HG02973 (cell line): Measurements from ENCODE around the gene MBP.
"Not testable (repeated sequence)": the region's sequence is repeated elsewhere in the genome, so short reads cannot be mapped to it uniquely, and the experiment has no call there.

Experiments used
- ATAC-seq: cut with Tn5 transposase; IDR thresholded peaks from one replicate; pipeline ENCODE4 v1.9.1; 2021; ENCODE audit warnings: moderate library complexity; ENCODE audit not compliant: unreplicated experiment

MBP gene

DNA sequence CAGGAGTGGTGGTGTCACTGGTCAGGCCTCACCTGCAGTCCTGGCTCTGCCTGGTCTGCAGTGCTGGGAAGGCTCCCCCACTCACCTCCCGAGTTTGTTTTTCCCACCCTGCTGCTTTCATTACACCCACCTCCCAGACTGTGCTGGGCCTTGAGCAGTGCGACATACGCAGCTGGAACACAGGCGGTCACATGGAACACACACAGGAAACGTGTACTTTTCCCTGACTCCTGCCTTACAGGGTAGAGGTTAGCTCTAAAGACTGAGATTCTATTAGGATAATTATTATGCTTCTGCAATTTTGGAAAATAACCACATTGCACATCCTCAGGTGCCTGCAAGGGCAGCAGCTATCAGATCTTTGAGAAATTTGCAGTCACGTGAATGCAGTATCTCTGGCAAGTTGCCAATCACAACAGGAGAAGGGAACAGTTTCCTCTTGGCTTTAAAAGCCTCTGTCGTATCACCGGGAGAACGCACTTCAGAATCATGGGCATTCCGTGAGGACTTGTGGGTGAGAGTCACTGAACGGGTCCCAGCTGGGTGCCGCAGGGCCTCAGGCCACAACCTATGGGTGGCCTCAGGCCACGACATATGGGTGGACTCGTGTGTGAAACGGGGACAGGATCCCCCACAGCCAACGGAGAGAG lies 173.8 kb downstream of the MBP start:
- ATAC-seq = no peak

DNA sequence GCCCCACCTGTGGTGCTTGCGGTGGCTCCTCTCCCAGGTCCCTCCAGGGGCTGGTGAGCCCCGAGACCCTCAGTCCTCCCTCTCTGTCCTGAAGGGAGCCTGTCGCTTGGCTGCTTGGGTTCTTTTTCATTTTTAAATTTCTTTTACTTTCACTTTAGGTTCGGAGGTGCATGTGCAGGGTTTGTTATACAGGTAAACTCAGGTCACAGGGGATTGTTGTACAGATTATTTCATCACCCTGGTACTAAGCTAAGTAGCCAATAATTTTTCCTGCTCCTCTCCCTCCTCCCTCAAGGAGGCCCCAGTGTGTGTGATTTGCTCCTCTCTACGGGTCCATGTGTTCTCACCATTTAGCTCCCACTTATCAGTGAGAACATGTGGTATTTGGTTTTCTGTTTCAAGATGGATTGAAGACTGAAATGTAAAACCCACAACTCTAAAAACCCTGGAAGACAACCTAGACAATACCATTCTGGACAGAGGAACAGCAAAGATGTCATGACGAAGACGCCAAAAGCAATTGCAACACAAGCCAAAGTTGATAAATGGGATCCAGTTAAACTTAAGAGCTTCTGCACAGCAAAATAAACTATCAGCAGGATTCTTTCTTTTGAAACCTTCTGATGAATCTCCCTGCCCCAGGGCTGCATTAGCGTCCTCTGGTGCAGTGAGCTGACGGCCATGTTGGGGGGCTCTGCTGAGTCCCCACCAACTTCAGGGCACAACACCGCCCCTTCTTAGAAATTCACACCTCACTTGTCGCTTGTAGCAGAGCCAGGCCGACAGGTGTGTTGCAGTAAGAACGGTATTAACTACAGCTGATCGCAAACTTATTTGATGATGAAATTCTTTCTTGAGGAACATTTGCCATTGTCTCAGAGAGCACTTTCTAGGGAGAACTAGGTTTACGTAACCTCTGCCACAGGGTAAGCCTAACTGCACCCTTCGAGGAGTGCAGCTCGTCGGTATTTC lies 174.9 kb downstream of the MBP start:
- ATAC-seq = no peak

DNA sequence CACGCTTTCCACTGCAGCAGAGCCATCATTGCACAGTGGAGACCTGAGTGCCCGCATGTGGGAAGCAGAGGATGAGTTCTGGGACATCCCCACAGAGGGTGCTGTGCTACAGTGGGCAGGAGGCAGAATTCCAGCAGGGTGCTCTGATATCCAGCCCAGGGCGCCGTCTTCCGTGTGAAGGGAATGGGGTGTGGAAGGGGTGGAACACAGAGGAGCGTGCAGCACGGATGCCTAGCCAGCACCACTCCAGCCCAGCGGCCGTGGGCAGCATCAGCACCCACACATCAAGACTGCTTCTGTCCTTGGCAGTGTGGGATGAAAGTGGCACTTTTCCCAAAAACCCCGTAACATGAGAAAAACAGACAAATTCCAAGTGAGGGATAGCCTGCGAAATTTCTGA lies 175.9 kb downstream of the MBP start:
- ATAC-seq = no peak

DNA sequence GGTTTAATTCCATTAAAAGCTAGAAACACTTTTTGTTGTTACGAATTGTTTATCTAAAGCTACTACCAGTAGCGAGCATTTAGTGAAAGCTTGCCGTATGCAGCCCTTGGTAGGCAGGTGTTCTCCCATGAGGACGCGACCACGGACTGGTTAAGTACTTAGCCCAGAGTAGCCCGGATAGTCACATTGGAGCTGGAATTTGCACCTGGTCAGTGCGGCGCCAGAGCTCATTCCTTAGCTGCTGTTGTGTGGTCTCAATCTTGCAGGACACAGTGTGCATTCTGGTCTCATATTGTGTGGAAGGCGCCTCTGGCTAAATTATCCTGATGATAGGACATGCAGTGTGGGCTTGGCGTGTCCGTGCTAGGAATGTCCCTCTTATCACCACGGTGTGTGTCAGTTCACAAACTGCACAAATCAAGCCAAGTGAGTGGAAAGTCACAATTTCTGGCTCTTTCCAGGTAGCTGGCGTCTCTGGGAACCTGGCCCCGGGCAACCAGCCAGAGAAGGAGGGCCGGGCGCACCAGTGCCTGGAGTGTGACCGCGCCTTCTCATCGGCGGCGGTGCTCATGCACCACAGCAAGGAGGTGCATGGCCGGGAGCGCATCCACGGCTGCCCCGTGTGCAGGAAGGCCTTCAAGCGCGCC lies 176.9 kb downstream of the MBP start:
- no peak for ATAC-seq

DNA sequence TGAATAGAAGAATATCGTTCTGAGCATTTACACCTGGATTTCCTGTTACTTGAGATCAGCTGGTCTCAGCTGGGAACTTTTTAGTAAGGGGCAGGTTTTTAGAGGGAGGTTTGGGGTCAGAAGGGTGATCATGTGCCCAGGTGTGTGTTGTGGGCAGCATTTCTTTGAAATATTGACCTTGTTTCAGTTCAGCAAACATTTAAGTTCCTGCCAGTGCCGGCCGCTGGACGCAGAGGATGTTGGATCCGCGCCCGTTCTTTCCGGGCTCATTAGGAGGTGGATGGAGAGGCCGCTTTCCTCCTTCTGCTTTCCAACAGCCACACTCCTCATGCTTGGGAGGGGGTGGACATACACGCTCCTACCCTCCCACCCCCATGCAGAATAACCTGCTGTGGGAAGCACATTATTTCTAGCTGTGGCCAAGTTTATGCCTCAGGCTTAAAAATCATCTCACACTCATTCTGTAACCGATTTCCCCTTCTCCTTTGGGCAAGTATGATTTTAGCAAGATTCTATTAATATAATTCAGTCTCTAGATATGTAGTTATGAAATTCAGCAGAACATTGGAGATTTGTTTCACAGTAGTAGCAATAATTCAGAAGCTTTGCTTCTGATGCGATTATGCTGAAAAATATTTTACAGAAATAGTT lies 178.9 kb downstream of the MBP start:
- ATAC-seq = no peak

DNA sequence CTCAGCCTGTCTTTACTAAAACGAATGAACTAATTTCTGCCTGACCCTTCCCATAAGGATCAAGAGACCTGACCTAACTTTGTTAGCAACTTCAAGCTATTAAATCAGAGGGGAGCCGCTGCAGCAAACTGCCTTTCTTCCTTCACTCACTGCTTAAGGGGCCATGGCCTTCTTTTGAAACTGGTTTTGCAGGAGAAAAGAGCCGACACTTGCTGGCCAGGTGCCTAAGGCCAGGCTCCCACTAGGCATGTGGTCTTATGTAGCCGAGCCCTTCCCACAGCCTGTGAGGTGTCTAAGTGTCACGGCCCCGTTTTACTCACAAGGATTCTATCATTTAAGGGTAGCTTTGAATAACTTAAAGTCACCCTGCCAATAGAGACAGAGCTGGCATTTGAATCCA lies 179.4 kb downstream of the MBP start:
- ATAC-seq = no peak

DNA sequence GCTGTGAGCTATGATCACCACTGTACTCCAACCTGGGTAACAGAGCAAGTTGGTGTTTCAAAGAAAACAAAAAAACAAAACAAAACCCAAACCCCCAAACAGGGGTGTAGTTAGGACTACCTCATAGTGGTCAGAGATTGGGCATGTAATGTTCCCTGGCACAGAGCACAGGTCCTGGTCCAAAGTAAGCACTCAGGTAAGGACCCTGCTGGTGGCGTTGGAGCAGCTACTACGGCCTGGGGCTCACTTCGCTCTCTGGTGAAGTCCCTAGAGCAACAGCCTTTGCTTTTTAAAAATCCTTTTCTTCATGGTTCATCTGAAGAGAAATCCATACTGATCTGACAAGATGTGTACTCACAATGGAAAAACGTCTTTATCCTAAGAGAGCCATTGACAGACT lies 179.8 kb downstream of the MBP start:
- no peak for ATAC-seq

DNA sequence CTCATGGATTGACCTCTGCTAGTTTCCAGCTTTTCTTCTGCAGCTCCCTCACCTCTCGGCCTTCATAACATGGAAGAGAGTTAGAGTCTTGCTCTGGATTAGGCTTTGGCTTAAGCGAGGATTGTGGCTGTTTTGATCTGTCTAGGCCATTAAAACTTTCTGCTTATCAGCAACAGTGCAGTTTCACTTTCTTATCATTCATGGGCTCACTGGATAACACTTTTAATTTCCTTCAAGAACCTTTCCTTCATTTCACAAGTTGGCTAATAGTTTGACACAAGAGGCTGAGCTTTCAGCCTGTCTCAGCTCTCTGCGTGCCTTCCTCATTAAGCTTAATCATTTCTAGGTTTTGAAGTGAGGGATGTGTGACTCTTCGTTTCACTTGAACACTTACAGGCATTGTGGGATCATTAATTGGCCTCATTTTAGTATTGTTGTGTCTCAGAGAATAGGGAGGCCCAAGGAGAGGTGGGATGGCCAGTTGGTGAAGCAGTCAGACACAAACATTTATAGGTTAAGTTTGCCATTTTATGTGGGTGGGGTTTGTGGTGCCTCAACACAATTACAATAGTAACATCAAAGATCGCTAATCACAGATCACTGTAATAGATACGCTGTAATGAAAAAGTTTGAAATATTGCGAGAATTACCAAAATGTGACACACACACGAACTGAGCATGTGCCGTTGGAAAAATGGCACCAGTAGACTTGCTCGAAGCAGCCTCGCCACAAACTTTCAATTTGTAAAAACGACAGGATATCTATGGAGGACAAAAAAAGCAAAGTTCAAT lies 180.9 kb downstream of the MBP start:
- ATAC-seq = no peak

DNA sequence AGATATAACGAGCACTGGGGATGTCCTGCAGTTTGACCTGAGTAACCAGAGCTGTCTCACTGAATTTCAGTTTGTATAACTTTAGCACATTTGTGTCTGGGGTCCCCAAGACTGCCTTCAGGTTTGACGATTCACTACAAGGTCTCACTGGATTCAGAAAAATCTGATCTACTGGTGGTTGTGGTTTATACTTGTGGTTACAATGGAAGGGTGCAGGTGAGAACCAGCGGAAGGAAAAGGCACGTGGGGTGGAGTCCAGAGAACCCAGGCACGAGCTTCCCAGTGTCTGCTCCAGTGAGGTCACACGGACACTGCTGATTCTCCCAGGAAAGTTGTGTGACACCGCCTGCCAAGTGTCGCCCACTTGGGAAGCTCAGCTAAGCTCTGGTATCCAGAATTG lies 184.2 kb downstream of the MBP start:
- ATAC-seq = no peak

DNA sequence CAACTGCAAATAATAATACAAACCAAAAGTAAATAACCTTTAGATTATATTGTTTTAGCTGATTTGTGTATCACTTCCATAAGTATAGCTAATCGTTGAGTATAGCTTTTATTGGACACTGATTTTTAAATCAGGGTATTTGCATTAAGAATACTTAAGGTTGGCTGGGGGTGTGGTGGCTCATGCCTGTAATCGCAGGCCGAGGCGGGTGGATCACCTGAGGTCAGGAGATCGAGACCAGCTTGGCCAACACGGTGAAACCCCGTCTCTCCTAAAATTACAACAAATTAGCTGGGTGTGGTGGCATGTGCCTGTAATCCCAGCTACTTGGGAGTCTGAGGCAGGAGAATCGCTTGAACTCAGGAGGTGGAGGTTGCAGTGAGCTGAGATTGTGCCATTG lies 188.2 kb downstream of the MBP start:
- not testable (repeated sequence) for ATAC-seq

DNA sequence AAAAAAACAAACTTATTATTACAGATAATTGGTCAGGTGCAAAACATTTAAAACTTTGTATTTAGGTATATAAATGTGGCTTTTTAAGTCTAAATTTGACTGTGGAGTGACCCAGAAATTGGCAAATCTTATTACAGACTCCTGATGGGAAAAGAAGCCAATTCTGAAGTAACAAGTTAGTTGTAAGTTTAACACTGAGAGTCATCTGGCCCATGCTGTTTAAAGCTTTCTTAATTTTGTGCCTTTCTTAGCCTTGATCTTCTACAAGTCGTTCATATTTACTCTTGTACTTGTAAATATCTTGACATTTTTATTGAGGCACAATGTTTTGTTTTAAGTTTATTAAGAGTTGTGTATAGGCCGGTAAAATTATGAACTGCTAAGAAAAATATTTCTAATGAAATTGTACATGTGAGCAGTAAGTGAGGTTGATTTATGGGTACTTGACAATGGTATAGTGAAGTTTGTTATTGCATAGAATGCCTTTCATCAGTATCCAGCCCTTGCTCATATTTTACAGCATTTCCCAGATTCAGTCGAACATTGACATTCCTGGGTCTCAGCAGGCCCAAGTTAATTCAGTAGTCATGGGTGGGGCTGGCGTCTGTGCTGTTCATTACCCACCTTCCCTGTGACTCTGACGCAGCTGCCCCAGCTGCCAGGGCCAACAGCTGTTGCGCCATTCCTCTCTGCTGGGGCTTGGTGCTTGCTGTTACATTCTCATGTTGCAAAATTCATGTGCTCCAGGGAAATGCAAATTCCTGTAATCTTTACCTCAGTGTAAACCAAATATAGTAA lies 188.8 kb downstream of the MBP start:
- no peak for ATAC-seq

DNA sequence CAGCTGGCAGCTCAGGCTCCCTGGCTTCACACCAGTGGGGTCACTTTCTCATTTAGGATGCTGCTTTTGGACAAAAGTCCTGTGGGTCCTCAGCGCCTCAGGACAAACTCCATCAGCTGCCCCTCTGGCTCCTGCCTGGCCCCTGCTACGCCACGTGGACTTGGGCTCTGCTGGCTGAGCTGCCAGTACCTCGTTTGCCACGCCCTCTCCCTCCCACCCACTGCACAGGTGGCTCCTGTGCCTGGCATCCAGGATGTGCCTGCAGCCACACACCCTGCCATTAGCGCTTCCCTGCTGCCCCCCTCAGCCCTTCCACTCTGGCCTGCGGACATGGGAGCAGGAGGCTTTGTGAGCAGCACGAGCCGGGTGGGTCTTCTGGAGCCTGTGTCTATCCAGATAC lies 191.3 kb downstream of the MBP start:
- no peak for ATAC-seq

DNA sequence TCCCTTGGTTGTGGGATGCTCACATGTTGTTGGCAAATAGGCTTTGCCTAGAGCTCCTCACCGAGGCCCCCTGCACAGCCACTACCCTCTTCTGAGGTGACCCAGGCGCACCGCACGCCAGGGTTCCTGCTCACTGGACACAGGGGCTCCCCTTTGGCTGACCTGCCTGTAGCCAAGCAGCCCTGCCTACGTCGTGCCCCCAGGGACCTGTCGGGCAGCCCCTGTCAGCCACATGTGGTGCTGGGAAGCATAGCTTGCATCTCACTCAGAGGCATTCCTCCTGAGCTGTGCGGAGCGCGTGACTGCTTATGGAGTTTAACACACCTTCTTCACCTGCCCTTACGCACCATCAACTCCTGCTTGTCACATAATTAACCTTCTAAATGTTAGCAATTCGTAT lies 194.0 kb downstream of the MBP start:
- ATAC-seq = no peak

DNA sequence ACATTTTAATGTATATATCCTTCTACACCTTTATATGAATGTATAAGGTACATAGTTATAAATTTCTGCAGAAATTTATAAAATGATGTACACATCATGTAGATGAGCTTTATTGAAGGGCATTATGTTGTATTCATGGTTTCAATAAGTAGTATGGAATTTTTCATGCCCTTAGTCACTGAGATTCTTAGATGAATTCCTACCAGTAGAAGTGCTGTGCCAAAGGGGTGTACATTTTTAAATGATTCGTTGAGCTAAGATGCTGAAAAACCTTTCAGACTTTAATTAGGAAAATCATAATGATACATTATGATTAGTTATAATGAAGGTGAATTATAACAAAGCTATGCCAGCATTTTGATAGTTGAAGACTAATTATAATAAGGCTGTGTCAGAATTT lies 195.0 kb downstream of the MBP start:
- no peak for ATAC-seq

DNA sequence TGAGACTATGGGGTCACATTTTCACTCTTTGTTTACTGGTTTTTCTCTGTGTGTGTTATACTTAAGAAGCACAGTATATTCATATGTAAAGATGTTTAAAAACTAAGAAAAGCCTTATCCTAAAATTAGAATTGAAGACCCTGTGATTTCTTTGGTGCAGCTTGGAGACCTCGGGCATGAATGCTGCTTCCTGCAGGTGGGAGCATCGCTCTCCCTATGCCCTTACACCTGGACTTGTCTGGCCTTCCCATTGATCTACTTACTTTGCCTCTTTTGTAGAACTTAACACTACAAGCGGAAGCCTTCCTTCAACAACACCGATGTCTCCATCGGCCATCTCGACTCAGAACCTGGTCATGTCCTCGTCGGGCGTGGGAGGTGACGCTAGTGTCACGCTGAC lies 195.7 kb downstream of the MBP start:
- ATAC-seq = no peak

DNA sequence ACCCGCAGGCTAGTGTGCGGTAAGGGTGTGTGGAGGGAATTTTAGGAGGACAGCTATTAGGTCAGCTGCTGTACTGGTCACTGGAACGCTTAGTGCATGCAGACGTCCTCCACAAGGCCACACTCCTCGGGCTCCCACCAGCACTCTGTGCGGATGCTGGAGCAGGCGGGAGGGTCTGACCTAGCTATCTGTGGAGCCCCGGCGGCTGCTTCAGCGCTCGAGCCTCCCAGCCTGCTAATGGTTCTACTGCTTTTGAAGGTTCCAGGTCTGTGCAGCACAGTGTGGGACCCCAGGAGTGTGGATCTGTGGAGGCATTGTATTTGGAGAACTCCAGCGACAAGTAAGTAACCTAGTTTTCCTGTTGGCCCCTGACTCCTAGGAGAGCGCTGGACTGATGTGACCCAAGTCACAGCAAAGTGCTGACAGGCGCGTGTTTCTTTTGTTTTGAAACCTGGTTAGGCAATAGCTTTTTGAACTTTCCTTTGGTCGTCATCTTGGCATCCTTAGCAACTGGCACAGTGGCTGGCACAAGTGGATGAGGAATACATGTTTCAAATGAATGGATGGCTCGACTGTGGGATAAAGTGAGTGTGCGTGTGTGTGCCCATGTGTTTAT lies 196.8 kb downstream of the MBP start:
- ATAC-seq = no peak

DNA sequence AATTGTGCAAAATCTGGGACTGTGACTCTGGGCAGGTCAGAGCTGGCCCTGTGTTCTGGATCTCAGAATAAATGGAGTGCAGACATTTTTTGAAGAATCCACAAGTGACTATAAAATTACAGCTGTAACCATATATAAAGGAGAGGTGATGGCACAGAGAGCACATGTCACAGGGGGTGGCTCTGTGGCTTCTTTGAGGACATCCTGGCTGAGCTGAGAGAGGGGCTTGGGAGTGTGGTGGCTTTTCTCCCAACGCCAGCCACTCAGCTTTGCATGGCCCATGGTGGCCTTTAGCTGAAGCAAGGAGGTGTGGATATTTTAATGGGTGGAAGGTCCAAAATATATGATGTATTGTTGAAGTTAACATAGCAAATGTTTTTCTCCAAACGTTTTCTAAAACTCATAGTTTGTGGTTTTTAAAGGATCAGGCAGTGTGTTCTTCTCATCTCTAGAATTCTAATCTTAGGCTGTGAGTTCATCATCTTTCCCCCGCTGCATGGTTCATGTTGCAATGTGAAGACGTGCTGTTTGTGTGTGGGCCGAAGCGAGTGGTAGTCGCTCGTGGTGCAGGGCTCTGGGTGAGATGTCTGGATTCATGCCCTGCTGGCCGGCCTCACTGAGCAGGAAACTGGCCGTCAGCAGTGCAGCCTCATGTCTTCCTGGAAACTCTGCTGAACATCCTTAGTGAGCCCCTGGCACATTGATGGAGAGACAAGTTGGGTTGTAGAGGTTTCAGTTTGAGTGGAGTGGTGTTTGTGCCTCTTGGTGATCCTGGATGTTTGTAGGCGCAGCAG lies 200.4 kb downstream of the MBP start:
- no peak for ATAC-seq

DNA sequence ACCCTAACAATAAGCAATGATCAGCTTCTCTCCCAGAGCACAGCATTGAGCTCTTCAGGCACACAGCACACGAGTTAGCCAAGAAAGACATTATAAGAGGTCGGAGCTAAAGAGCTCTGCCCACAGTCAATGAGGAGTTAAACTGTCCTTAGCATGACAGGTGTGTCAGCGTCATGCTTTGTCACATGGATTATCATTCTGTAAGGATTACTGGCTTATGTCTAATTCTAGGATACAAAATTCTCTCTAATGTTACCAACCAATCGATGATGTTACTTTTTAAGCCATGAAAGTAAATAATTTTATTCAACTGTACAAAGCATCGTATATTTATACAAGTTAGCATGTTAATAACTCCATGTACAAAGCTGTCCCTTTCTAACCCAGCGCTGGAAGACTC lies 201.4 kb downstream of the MBP start:
- no peak for ATAC-seq
